Thoracic aorta (tissue), 2 donors: Measurements from ENCODE around the gene SPON1. TPM values are rescaled to one million over a fixed set of nuclear protein-coding genes. Genes with fewer than 3 reads are reported as not detected.
"Not testable (repeated sequence)": the region's sequence is repeated elsewhere in the genome, so short reads cannot be mapped to it uniquely, and the experiment has no call there.

ENCODE experiments used
- ATAC-seq: fragments of 150-250 bp; one replicate; pipeline ENCODE4 v1.8.0; 2017; ENCODE audit warnings: low read depth; ENCODE audit not compliant: insufficient number of reproducible peaks, low FRiP score
- DNase-seq: peaks from one replicate; pipeline ENCODE4 v3.0.0-alpha.2; 2020; ENCODE audit warnings: low spot score
- H3K27ac ChIP-seq, 2 donors: fragments of 200-600 bp; sonication (generic); 1 replicate in 1 of 2; 2 replicates in 1 of 2; pipeline ENCODE4 v1.5.1; 2016; ENCODE audit warnings: mild to moderate bottlenecking in 2 of 2, moderate library complexity in 2 of 2
- H3K27me3 ChIP-seq: fragments of 200-600 bp; sonication (generic); replicated peaks from 2 replicates; pipeline ENCODE4 v1.6.0; 2016; ENCODE audit warnings: mild to moderate bottlenecking; ENCODE audit not compliant: insufficient read depth
- H3K36me3 ChIP-seq: fragments of 200-600 bp; sonication (generic); one replicate; pipeline ENCODE4 v1.5.1; 2016
- H3K4me1 ChIP-seq, 2 donors: fragments of 200-600 bp; sonication (generic); 1 replicate in 1 of 2; 2 replicates in 1 of 2; pipeline versions ENCODE4 v1.5.1 to v1.6.0; 2016; ENCODE audit warnings: low read depth in 2 of 2, mild to moderate bottlenecking in 1 of 2; ENCODE audit not compliant: control insufficient read depth in 1 of 2
- H3K4me3 ChIP-seq: fragments of 200-600 bp; sonication (generic); 2 replicates; pipeline ENCODE4 v1.5.1; 2016; ENCODE audit warnings: mild to moderate bottlenecking
- H3K9me3 ChIP-seq: fragments of 200-600 bp; sonication (generic); 2 replicates; pipeline ENCODE4 v1.5.1; 2016
- total RNA-seq, 2 donors: library from RNA; depleted of rRNA; stranded (reverse); fragments of >200 nt; gene quantifications; one replicate each; pipeline versions ENCODE4 v1.1.0 to v1.2.3, GENCODE V29; 2016
- TF ChIP-seq, protein P1 (sequence below): fragments of 200-600 bp; sonication (generic); IDR thresholded peaks from one replicate; pipeline ENCODE4 v1.5.1; 2019; ENCODE audit warnings: antibody characterized with exemption

The SPON1 gene
- total RNA-seq, 2 donors from 2014 or later, result 20.6 to 48.5 TPM

DNA sequence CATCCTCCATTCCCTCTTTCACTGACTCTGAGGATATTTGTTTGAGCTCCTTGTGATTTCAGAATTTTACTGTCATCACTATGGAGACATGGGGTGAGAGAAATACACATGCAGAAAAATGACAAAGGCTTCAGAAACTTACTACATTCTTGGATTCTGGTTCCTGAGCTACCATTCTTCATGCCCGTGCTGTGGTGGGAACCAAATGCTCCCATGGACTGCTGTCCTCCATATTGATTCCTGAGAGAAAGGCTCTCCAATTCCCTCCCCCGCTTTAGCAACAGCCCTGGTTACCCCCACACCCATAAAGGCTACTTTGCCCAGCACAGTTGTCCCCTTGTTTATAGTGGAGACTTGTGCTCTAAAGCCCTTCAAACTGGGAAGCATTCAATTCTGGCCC is 201.1 kb downstream of the SPON1 start:
- no peaks in the 10 kb centered on the region for H3K27me3 ChIP-seq
- no peak overlapping the region for H3K27ac ChIP-seq
- no peaks in the 10 kb centered on the region for H3K36me3 ChIP-seq
- H3K4me1 ChIP-seq, result no peaks in the 10 kb centered on the region
- DNase-seq (no peak), ATAC-seq (no peak)
- H3K4me3 ChIP-seq, result no peak overlapping the region
- TF ChIP-seq, protein P1, sequence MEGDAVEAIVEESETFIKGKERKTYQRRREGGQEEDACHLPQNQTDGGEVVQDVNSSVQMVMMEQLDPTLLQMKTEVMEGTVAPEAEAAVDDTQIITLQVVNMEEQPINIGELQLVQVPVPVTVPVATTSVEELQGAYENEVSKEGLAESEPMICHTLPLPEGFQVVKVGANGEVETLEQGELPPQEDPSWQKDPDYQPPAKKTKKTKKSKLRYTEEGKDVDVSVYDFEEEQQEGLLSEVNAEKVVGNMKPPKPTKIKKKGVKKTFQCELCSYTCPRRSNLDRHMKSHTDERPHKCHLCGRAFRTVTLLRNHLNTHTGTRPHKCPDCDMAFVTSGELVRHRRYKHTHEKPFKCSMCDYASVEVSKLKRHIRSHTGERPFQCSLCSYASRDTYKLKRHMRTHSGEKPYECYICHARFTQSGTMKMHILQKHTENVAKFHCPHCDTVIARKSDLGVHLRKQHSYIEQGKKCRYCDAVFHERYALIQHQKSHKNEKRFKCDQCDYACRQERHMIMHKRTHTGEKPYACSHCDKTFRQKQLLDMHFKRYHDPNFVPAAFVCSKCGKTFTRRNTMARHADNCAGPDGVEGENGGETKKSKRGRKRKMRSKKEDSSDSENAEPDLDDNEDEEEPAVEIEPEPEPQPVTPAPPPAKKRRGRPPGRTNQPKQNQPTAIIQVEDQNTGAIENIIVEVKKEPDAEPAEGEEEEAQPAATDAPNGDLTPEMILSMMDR, result no peak
- H3K9me3 ChIP-seq, result no peaks in the 10 kb centered on the region

DNA sequence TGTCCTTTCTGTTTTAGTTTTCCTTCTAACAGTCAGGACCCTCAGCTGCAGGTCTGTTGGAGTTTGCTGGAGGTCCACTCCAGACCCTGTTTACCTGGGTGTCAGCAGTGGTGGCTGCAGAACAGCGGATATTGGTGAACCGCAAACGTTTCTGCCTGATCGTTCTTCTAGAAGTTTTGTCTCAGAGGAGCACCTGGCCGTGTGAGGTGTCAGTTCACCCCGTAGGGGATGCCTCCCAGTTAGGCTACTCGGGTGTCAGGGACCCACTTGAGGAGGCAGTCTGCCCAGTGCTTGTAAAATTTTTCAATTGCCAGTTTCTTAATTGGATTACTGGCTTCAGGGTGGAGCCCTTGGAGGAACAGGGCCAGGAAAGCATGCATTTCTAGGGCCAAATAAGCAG is 211.2 kb downstream of the SPON1 start:
- not testable (repeated sequence) for ATAC-seq, H3K27me3 ChIP-seq, H3K4me1 ChIP-seq, H3K27ac ChIP-seq, H3K9me3 ChIP-seq, H3K4me3 ChIP-seq, DNase-seq, H3K36me3 ChIP-seq

DNA sequence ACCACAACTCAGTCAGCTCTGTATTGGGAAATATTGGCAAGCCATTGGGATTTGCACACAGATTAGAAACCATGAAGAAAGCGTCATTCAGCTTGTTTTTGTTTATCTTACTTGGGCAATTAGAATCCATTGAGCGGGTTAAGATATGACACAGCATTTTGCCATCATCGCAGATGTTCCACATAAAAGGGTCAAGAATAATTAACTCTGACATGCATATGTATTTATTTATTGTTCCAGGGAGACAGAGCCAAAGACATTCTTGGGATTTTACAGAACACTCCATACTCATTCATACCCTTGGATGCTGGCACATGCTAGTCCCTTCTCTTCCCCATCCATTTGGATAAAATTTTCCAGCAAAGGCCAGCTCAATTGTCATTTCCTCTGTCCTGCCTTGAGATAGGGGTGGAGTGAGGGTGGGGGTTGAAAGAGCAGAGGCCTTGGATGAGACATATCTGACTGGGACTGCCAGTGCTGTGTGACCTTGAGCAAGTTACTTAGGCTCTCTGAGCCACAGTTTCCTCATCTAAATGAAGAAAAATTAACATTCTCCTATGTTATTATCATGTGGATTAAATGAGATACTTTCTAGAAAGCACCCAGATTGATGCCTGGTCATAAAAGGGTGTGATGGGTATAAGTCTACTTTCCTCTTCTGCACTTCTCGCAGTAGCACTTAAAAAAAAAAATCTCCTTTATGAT is 216.7 kb downstream of the SPON1 start:
- Histone ChIP-seq H3K4me1 (no peaks in the 10 kb centered on the region), H3K27me3 (no peaks in the 10 kb centered on the region), H3K36me3 (no peaks in the 10 kb centered on the region), H3K9me3 (no peaks in the 10 kb centered on the region), H3K4me3 (no peak overlapping the region), H3K27ac (no peak overlapping the region)
- TF ChIP-seq, protein P1, result no peak
- ATAC-seq (no peak), DNase-seq (no peak)

DNA sequence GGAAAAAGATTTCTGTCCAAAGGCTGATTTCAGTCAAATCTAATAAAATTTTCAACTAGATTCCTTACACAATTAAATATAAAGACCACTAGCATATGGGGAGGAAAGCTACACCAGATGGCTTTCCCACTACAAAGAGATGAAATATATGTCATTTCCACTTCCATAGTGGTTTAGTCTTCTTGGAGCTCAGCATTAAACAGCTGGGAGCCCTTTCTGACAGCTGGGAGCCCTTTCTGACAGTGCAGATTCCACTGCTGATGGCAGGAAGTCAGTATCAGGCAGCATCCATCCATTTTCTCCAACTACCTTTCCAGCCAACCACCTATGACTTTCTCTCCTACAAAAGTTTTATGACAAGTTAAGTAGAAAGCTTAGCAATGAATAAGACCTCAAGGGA is 218.6 kb downstream of the SPON1 start:
- DNase-seq (no peak), ATAC-seq (no peak)
- TF ChIP-seq, protein P1, result no peak
- H3K9me3 ChIP-seq, result no peaks in the 10 kb centered on the region
- H3K4me1 ChIP-seq, result peaks cover 0 to 3% of the 10 kb centered on the region in 2 donors
- no peaks in the 10 kb centered on the region for H3K27me3 ChIP-seq
- no peaks in the 10 kb centered on the region for H3K36me3 ChIP-seq
- H3K4me3 ChIP-seq, result no peak overlapping the region
- no peak overlapping the region for H3K27ac ChIP-seq

DNA sequence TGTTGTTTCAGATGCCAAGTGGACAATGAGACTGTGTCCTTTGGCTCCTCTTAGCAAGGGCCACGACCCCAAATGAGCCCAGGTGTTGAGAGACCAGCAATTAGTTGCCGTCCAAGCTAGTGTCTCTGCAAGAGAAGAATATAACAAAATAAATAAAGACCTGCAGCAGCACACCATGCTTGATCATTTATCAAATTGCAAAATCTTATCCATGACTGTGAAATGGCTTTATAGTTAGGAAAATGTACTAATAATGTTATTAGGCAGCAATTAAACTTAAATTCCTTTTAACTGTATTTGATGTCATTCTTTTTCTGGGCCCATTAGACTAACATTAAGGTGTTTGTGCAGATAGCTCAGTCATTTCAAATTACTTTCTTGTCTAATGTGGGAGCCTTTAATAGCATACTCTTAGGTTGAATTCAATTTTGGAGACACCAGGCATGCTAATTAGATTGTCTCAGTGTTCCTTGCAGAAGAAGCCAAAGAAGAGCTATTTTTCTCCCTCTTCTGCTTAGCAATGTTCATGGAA is 220.4 kb downstream of the SPON1 start:
- Histone ChIP-seq H3K4me3 (no peak overlapping the region), H3K4me1 (peaks cover 0 to 10% of the 10 kb centered on the region in 2 donors), H3K36me3 (no peaks in the 10 kb centered on the region), H3K27ac (no peak overlapping the region), H3K27me3 (no peaks in the 10 kb centered on the region), H3K9me3 (no peaks in the 10 kb centered on the region)
- DNase-seq, result no peak
- ATAC-seq, result no peak
- TF ChIP-seq, protein P1, result no peak
